Measurements from ENCODE around the gene SUFU.
A peak's percentile ranks its signal among the peaks of the same experiment; 100 is the strongest.

DNA sequence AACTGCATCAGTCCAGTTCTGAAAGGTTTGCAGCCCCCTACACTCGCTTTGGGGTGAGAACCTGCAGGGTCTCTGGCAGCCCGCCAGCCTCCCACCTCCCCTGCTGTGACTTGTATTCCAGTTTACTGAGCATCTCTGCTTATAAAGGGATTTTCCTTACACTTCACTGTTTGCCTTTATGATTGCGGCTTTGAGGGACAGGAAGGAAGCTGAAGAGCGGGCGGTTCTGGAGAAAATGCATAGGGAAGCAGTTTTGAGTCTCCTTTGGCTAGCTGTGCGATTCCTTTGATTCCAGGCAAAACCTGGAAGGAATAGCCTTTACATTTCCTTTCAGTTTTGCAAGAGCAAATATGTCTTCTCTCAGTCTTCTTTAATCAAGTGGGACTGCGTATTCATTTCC lies 75.6 kb downstream of the SUFU start:
- TF ChIP-seq RCOR1 (IDR thresholded peaks at IDR 0.05; ENCODE audit: insufficient replicate concordance, low read length), result no peak
- TF ChIP-seq, protein P1, sequence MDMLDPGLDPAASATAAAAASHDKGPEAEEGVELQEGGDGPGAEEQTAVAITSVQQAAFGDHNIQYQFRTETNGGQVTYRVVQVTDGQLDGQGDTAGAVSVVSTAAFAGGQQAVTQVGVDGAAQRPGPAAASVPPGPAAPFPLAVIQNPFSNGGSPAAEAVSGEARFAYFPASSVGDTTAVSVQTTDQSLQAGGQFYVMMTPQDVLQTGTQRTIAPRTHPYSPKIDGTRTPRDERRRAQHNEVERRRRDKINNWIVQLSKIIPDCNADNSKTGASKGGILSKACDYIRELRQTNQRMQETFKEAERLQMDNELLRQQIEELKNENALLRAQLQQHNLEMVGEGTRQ (IDR thresholded peaks at IDR 0.05; ENCODE audit: low read depth, low read length), result no peak
- TF ChIP-seq, protein P2, sequence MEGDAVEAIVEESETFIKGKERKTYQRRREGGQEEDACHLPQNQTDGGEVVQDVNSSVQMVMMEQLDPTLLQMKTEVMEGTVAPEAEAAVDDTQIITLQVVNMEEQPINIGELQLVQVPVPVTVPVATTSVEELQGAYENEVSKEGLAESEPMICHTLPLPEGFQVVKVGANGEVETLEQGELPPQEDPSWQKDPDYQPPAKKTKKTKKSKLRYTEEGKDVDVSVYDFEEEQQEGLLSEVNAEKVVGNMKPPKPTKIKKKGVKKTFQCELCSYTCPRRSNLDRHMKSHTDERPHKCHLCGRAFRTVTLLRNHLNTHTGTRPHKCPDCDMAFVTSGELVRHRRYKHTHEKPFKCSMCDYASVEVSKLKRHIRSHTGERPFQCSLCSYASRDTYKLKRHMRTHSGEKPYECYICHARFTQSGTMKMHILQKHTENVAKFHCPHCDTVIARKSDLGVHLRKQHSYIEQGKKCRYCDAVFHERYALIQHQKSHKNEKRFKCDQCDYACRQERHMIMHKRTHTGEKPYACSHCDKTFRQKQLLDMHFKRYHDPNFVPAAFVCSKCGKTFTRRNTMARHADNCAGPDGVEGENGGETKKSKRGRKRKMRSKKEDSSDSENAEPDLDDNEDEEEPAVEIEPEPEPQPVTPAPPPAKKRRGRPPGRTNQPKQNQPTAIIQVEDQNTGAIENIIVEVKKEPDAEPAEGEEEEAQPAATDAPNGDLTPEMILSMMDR (conservative IDR thresholded peaks at IDR 0.05; ENCODE audit: low read depth, low read length), result no peak
- TF ChIP-seq POLR2A (IDR thresholded peaks at IDR 0.05; ENCODE audit: low read depth, low read length), result no peak
- no peak for TF ChIP-seq SMC3 (IDR thresholded peaks at IDR 0.05; ENCODE audit: low read depth, low read length)
- no peak for TF ChIP-seq MAZ (IDR thresholded peaks at IDR 0.05; ENCODE audit: borderline replicate concordance, low read depth, low read length)
- TF ChIP-seq MXI1 (IDR thresholded peaks at IDR 0.05; ENCODE audit: borderline replicate concordance, low read depth, low read length), result no peak
- no peak for TF ChIP-seq CEBPB (IDR thresholded peaks at IDR 0.05; ENCODE audit: low read depth, low read length)
- TF ChIP-seq RFX5 (IDR thresholded peaks at IDR 0.05; ENCODE audit: low read depth, low read length), result no peak
- TF ChIP-seq BHLHE40 (IDR thresholded peaks at IDR 0.05; ENCODE audit: low read depth, low read length), result no peak
- no peak for TF ChIP-seq RAD21 (IDR thresholded peaks at IDR 0.05; ENCODE audit: low read length)
- TF ChIP-seq, protein P3, sequence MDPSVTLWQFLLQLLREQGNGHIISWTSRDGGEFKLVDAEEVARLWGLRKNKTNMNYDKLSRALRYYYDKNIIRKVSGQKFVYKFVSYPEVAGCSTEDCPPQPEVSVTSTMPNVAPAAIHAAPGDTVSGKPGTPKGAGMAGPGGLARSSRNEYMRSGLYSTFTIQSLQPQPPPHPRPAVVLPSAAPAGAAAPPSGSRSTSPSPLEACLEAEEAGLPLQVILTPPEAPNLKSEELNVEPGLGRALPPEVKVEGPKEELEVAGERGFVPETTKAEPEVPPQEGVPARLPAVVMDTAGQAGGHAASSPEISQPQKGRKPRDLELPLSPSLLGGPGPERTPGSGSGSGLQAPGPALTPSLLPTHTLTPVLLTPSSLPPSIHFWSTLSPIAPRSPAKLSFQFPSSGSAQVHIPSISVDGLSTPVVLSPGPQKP (IDR thresholded peaks at IDR 0.05; ENCODE audit: borderline replicate concordance, low read depth, low read length), result no peak
- TF ChIP-seq FOS (IDR thresholded peaks at IDR 0.05; ENCODE audit: low read depth, low read length), result no peak
- peak; percentile 92 for TF ChIP-seq MAFK (IDR thresholded peaks at IDR 0.05; ENCODE audit: low read depth, low read length)

Measured in IMR-90 (cell line).